Neural progenitor cell (in vitro differentiated cells): ENCODE measurements around the gene YBEY.

Experiments
- CTCF ChIP-seq: fragments of 200-600 bp; sonication (generic); IDR thresholded peaks from 2 replicates; pipeline ENCODE4 v1.5.1; 2017; ENCODE audit warnings: antibody characterized with exemption, mild to moderate bottlenecking
- EZH2 ChIP-seq: fragments of 200-600 bp; sonication (generic); IDR thresholded peaks from 2 replicates; pipeline ENCODE4 v1.6.1; 2017; ENCODE audit warnings: antibody characterized with exemption, mild to moderate bottlenecking, moderate library complexity
- EZH2phosphoT487 ChIP-seq: fragments of 200-600 bp; sonication (generic); IDR thresholded peaks from 2 replicates; pipeline ENCODE4 v1.6.1; 2017; ENCODE audit warnings: antibody characterized with exemption

GRCh38 chr21:46323710-46324389 lies 37.7 kb downstream of the YBEY start, which contains the start of the genes C21orf58 and PCNT:
- TF ChIP-seq CTCF (no peak), EZH2 (no peak), EZH2phosphoT487 (no peak)
